Measurements from ENCODE around the gene VWC2L. TPM values are rescaled to one million over a fixed set of nuclear protein-coding genes. Genes with fewer than 3 reads are reported as not detected.

VWC2L gene
- total RNA-seq, 2 experiments from 2014 or later = not detected

- Mint-ChIP-seq H3K27me3 (ENCODE audit: low read depth) (no peaks in the 10 kb centered on the region), H3K4me1 (ENCODE audit: low read depth) (no peaks in the 10 kb centered on the region), H3K9me3 (ENCODE audit: insufficient read depth) (no peaks in the 10 kb centered on the region), H3K4me3 (no peak overlapping the region), H3K36me3 (ENCODE audit: low read depth) (no peaks in the 10 kb centered on the region), H3K27ac (no peak overlapping the region)
- ATAC-seq = no peak
- ChIA-PET CTCF (no interaction called here), POLR2A (no interaction called here)
- no peak for DNase-seq
These were observed 70.3 kb downstream of the VWC2L start for GRCh38 chr2:214481204-214481603.

GRCh38 chr2:214482728-214483127 is 71.9 kb downstream of the VWC2L start:
- H3K27ac Mint-ChIP-seq = no peak overlapping the region
- H3K36me3 Mint-ChIP-seq (ENCODE audit: low read depth) = no peaks in the 10 kb centered on the region
- CTCF ChIA-PET = no interaction called here
- no peaks in the 10 kb centered on the region for H3K4me1 Mint-ChIP-seq (ENCODE audit: low read depth)
- H3K27me3 Mint-ChIP-seq (ENCODE audit: low read depth) = no peaks in the 10 kb centered on the region
- POLR2A ChIA-PET = no interaction called here
- H3K4me3 Mint-ChIP-seq = no peak overlapping the region
- DNase-seq (no peak), ATAC-seq (no peak)
- no peaks in the 10 kb centered on the region for H3K9me3 Mint-ChIP-seq (ENCODE audit: insufficient read depth)

- Mint-ChIP-seq H3K27me3 (ENCODE audit: low read depth) (no peaks in the 10 kb centered on the region), H3K27ac (no peak overlapping the region), H3K9me3 (ENCODE audit: insufficient read depth) (no peaks in the 10 kb centered on the region), H3K4me3 (no peak overlapping the region), H3K4me1 (ENCODE audit: low read depth) (no peaks in the 10 kb centered on the region), H3K36me3 (ENCODE audit: low read depth) (no peaks in the 10 kb centered on the region)
- DNase-seq = no peak
- no peak for ATAC-seq
- POLR2A ChIA-PET = no interaction called here
- CTCF ChIA-PET = no interaction called here
These were observed 73.4 kb downstream of the VWC2L start for GRCh38 chr2:214484239-214484638.

GRCh38 chr2:214484701-214485100 is 73.8 kb downstream of the VWC2L start:
- ChIA-PET CTCF (no interaction called here), POLR2A (no interaction called here)
- Mint-ChIP-seq H3K27ac (no peak overlapping the region), H3K4me1 (ENCODE audit: low read depth) (no peaks in the 10 kb centered on the region), H3K9me3 (ENCODE audit: insufficient read depth) (no peaks in the 10 kb centered on the region), H3K27me3 (ENCODE audit: low read depth) (no peaks in the 10 kb centered on the region), H3K36me3 (ENCODE audit: low read depth) (no peaks in the 10 kb centered on the region), H3K4me3 (no peak overlapping the region)
- ATAC-seq (no peak), DNase-seq (no peak)

- no peak for DNase-seq
- CTCF ChIA-PET = no interaction called here
- no peak overlapping the region for H3K27ac Mint-ChIP-seq
- POLR2A ChIA-PET = no interaction called here
- no peaks in the 10 kb centered on the region for H3K36me3 Mint-ChIP-seq (ENCODE audit: low read depth)
- H3K9me3 Mint-ChIP-seq (ENCODE audit: insufficient read depth) = no peaks in the 10 kb centered on the region
- H3K27me3 Mint-ChIP-seq (ENCODE audit: low read depth) = no peaks in the 10 kb centered on the region
- H3K4me3 Mint-ChIP-seq = no peak overlapping the region
- no peak for ATAC-seq
- H3K4me1 Mint-ChIP-seq (ENCODE audit: low read depth) = no peaks in the 10 kb centered on the region
These were observed 78.3 kb downstream of the VWC2L start for GRCh38 chr2:214489181-214489580.

GRCh38 chr2:214489702-214490101 is 78.8 kb downstream of the VWC2L start:
- H3K9me3 Mint-ChIP-seq (ENCODE audit: insufficient read depth) = no peaks in the 10 kb centered on the region
- DNase-seq (no peak), ATAC-seq (no peak)
- ChIA-PET CTCF (no interaction called here), POLR2A (no interaction called here)
- no peak overlapping the region for H3K27ac Mint-ChIP-seq
- H3K4me1 Mint-ChIP-seq (ENCODE audit: low read depth) = no peaks in the 10 kb centered on the region
- no peak overlapping the region for H3K4me3 Mint-ChIP-seq
- H3K27me3 Mint-ChIP-seq (ENCODE audit: low read depth) = no peaks in the 10 kb centered on the region
- H3K36me3 Mint-ChIP-seq (ENCODE audit: low read depth) = no peaks in the 10 kb centered on the region

- H3K27me3 Mint-ChIP-seq (ENCODE audit: low read depth) = no peaks in the 10 kb centered on the region
- no peaks in the 10 kb centered on the region for H3K9me3 Mint-ChIP-seq (ENCODE audit: insufficient read depth)
- H3K4me1 Mint-ChIP-seq (ENCODE audit: low read depth) = no peaks in the 10 kb centered on the region
- ATAC-seq = no peak
- no peak overlapping the region for H3K27ac Mint-ChIP-seq
- CTCF ChIA-PET = no interaction called here
- no peak overlapping the region for H3K4me3 Mint-ChIP-seq
- no peaks in the 10 kb centered on the region for H3K36me3 Mint-ChIP-seq (ENCODE audit: low read depth)
- POLR2A ChIA-PET = no interaction called here
- no peak for DNase-seq
These were observed 81.3 kb downstream of the VWC2L start for GRCh38 chr2:214492152-214492551.

GRCh38 chr2:214492608-214493007 is 81.8 kb downstream of the VWC2L start:
- CTCF ChIA-PET = no interaction called here
- ATAC-seq (no peak), DNase-seq (no peak)
- Mint-ChIP-seq H3K27ac (no peak overlapping the region), H3K4me1 (ENCODE audit: low read depth) (no peaks in the 10 kb centered on the region), H3K27me3 (ENCODE audit: low read depth) (no peaks in the 10 kb centered on the region), H3K36me3 (ENCODE audit: low read depth) (no peaks in the 10 kb centered on the region), H3K4me3 (no peak overlapping the region), H3K9me3 (ENCODE audit: insufficient read depth) (no peaks in the 10 kb centered on the region)
- POLR2A ChIA-PET = no interaction called here

- Mint-ChIP-seq H3K36me3 (ENCODE audit: low read depth) (no peaks in the 10 kb centered on the region), H3K27ac (no peak overlapping the region), H3K27me3 (ENCODE audit: low read depth) (no peaks in the 10 kb centered on the region), H3K4me3 (no peak overlapping the region), H3K9me3 (ENCODE audit: insufficient read depth) (no peaks in the 10 kb centered on the region), H3K4me1 (ENCODE audit: low read depth) (no peaks in the 10 kb centered on the region)
- ChIA-PET CTCF (no interaction called here), POLR2A (no interaction called here)
- ATAC-seq (no peak), DNase-seq (no peak)
These were observed 86.6 kb downstream of the VWC2L start for GRCh38 chr2:214497489-214497888.

GRCh38 chr2:214503568-214503967 is 92.7 kb downstream of the VWC2L start:
- H3K9me3 Mint-ChIP-seq (ENCODE audit: insufficient read depth) = no peaks in the 10 kb centered on the region
- ATAC-seq = no peak
- POLR2A ChIA-PET = no interaction called here

GRCh38 chr2:214504599-214505376 is 93.9 kb downstream of the VWC2L start:
- H3K27me3 Mint-ChIP-seq (ENCODE audit: low read depth) = no peaks in the 10 kb centered on the region
- H3K4me1 Mint-ChIP-seq (ENCODE audit: low read depth) = no peaks in the 10 kb centered on the region
- no peak overlapping the region for H3K27ac Mint-ChIP-seq
- H3K4me3 Mint-ChIP-seq = no peak overlapping the region
- ATAC-seq (no peak), DNase-seq (no peak)
- ChIA-PET CTCF (no interaction called here), POLR2A (no interaction called here)
- H3K9me3 Mint-ChIP-seq (ENCODE audit: insufficient read depth) = no peaks in the 10 kb centered on the region
- H3K36me3 Mint-ChIP-seq (ENCODE audit: low read depth) = no peaks in the 10 kb centered on the region

More at GRCh38 chr2:214503568-214503967, 92.7 kb downstream of the VWC2L start:
- no peak overlapping the region for H3K4me3 Mint-ChIP-seq
- H3K4me1 Mint-ChIP-seq (ENCODE audit: low read depth) = no peaks in the 10 kb centered on the region
- DNase-seq = no peak
- H3K36me3 Mint-ChIP-seq (ENCODE audit: low read depth) = no peaks in the 10 kb centered on the region
- CTCF ChIA-PET = no interaction called here
- H3K27me3 Mint-ChIP-seq (ENCODE audit: low read depth) = no peaks in the 10 kb centered on the region
- no peak overlapping the region for H3K27ac Mint-ChIP-seq

- CTCF ChIA-PET = no interaction called here
- no peaks in the 10 kb centered on the region for H3K9me3 Mint-ChIP-seq (ENCODE audit: insufficient read depth)
- ATAC-seq = no peak
- H3K27me3 Mint-ChIP-seq (ENCODE audit: low read depth) = no peaks in the 10 kb centered on the region
- H3K27ac Mint-ChIP-seq = no peak overlapping the region
- H3K36me3 Mint-ChIP-seq (ENCODE audit: low read depth) = no peaks in the 10 kb centered on the region
- DNase-seq = no peak
- POLR2A ChIA-PET = no interaction called here
- no peak overlapping the region for H3K4me3 Mint-ChIP-seq
- no peaks in the 10 kb centered on the region for H3K4me1 Mint-ChIP-seq (ENCODE audit: low read depth)
These were observed 96.2 kb downstream of the VWC2L start for GRCh38 chr2:214507032-214507431.

- H3K4me1 Mint-ChIP-seq (ENCODE audit: low read depth) = no peaks in the 10 kb centered on the region
- H3K4me3 Mint-ChIP-seq = no peak overlapping the region
- DNase-seq = no peak
- no peaks in the 10 kb centered on the region for H3K9me3 Mint-ChIP-seq (ENCODE audit: insufficient read depth)
- CTCF ChIA-PET = no interaction called here
- POLR2A ChIA-PET = no interaction called here
- ATAC-seq = no peak
- no peaks in the 10 kb centered on the region for H3K27me3 Mint-ChIP-seq (ENCODE audit: low read depth)
- H3K36me3 Mint-ChIP-seq (ENCODE audit: low read depth) = no peaks in the 10 kb centered on the region
- no peak overlapping the region for H3K27ac Mint-ChIP-seq
These were observed 103.8 kb downstream of the VWC2L start for GRCh38 chr2:214514704-214515103.

Data from activated CD8-positive, alpha-beta T cell treated with anti-CD3 and anti-CD28 coated beads, Interleukin-2, amount 10 ng/mL, durations not matched to agents 7 days and 5 days (primary cell).